Spleen (tissue), 11 donors: ENCODE measurements around the gene FZD4. TPM values are rescaled to one million over a fixed set of nuclear protein-coding genes. Genes with fewer than 3 reads are reported as not detected.

Source experiments
- DNase-seq: peaks from one replicate; pipeline ENCODE4 v3.0.0-alpha.2; 2020
- H3K27ac ChIP-seq, 8 donors: fragments of 200-600 bp; sonication (generic) in 7 of 8; 1 replicate in 4 of 8; 2 replicates in 4 of 8; pipeline versions ENCODE4 v1.5.0 to v1.8.0; 2016 to 2021; ENCODE audit warnings: inconsistent platforms in 4 of 8, mild to moderate bottlenecking in 4 of 8, moderate library complexity in 1 of 8
- H3K27me3 ChIP-seq, 7 donors: fragments of 200-600 bp; sonication (generic) in 6 of 7; replicated peaks in 1 of 7; 1 replicate in 4 of 7; 2 replicates in 3 of 7; pipeline versions ENCODE4 v1.5.0 to v1.8.0; 2016 to 2021; ENCODE audit warnings: inconsistent platforms in 3 of 7, mild to moderate bottlenecking in 1 of 7
- H3K36me3 ChIP-seq, 6 donors: fragments of 200-600 bp; sonication (generic) in 5 of 6; 1 replicate in 4 of 6; 2 replicates in 2 of 6; pipeline versions ENCODE4 v1.5.0 to v1.8.0; 2016 to 2021; ENCODE audit warnings: inconsistent platforms in 2 of 6
- H3K4me1 ChIP-seq, 6 donors: fragments of 200-600 bp; sonication (generic) in 5 of 6; 1 replicate in 3 of 6; 2 replicates in 3 of 6; pipeline versions ENCODE4 v1.5.0 to v1.8.0; 2016 to 2021; ENCODE audit warnings: inconsistent platforms in 3 of 6
- H3K4me3 ChIP-seq, 8 donors: fragments of 200-600 bp; sonication (generic) in 7 of 8; 1 replicate in 4 of 8; 2 replicates in 4 of 8; pipeline versions ENCODE4 v1.5.0 to v1.8.0; 2016 to 2021; ENCODE audit warnings: inconsistent platforms in 4 of 8, mild to moderate bottlenecking in 4 of 8, moderate library complexity in 2 of 8
- H3K9me3 ChIP-seq, 8 donors: fragments of 200-600 bp; sonication (generic) in 7 of 8; 1 replicate in 4 of 8; 2 replicates in 4 of 8; pipeline versions ENCODE4 v1.5.0 to v1.8.0; 2016 to 2021; ENCODE audit warnings: inconsistent platforms in 4 of 8
- POLR2A ChIP-seq, 3 donors: fragments of 450-650 bp; IDR thresholded peaks; one replicate each; pipeline ENCODE4 v1.5.1; 2017; ENCODE audit warnings: antibody characterized with exemption in 3 of 3, mild to moderate bottlenecking in 1 of 3
- POLR2AphosphoS5 ChIP-seq, 3 donors: sonication (generic); formaldehyde crosslinking; IDR thresholded peaks; one replicate each; pipeline ENCODE4 v1.5.1; 2017; ENCODE audit warnings: antibody characterized with exemption in 3 of 3
- WGBS, 5 donors: extraction: QIAGEN DNeasy Blood & Tissue Kit in 3 of 5; methylation state at CpG; one replicate each; pipeline versions ENCODE4 v1.1.5 to v1.1.7; 2013 to 2018; 5-methylcytosine and 5-hydroxymethylcytosine counted together
- intact Hi-C: fragments of 100-400 bp; cut with DNase I; formaldehyde crosslinking; loops from one replicate; pipeline ENCODE4 v1.15.0; 2023; ENCODE audit warnings: low total_unique reads
- polyA plus RNA-seq, 3 donors: library from polyadenylated mRNA; stranded (reverse); fragments of 200-250 nt; gene quantifications; one replicate each; pipeline ENCODE4 v1.2.1, GENCODE V29; 2013
- total RNA-seq, 7 donors: library from RNA; depleted of rRNA in 3 of 7; stranded (reverse); fragments of >200 nt in 3 of 7; fragmentation: NEBNext Ultra II Directional in 4 of 7; extraction: Animal tissue kit (Norgen Biotek cat#: 25700) in 4 of 7; gene quantifications; one replicate each; pipeline versions ENCODE4 v1.1.0 to v1.2.1, GENCODE V29; 2016 to 2021
- TF ChIP-seq, protein P1 (sequence below), 11 experiments: fragments of 200-600 bp in 7 of 11; fragments of 450-650 bp in 4 of 11; sonication (generic) in 4 of 11; IDR thresholded peaks in 8 of 11; conservative IDR thresholded peaks in 3 of 11; 1 replicate in 7 of 11; 2 replicates in 4 of 11; pipeline versions ENCODE4 v1.4.0 to v1.8.0; 2016 to 2021; ENCODE audit warnings: antibody characterized with exemption in 11 of 11, inconsistent platforms in 4 of 11, mild to moderate bottlenecking in 1 of 11
- donor health status: healthy with polysubstance abuse.
- donor health status: DM: no; HTN: no; CAD: no; lungs with moderate emphysema.
- donor health status: DM: no; HTN: no; CAD: no.
- donor health status: Bipolar disorder and iron deficiency.
- donor health status: healthy.
- donor health status: DM: no; HTN: no; CAD: no.
- donor health status: DM: yes; HTN: yes; CAD: no.

FZD4 gene
- total and polyA plus RNA-seq, 10 donors, result 3.0 to 46.7 (median 21.7) TPM

- Histone ChIP-seq H3K4me1 (peaks cover 12 to 84% (median 37%) of the 10 kb centered on the region in 6 donors), H3K36me3 (peaks cover 0 to 18% (median 0%) of the 10 kb centered on the region in 6 donors), H3K27me3 (peaks cover 0 to 35% (median 15%) of the 10 kb centered on the region in 7 donors), H3K9me3 (no peaks in the 10 kb centered on the region), H3K27ac (peak overlapping the region in 6 of 8 donors; percentile 6 to 89 (median 73)), H3K4me3 (peak overlapping the region in 6 of 8 donors; percentile 69 to 92 (median 76))
- no peak for TF ChIP-seq POLR2AphosphoS5 (IDR thresholded peaks at IDR 0.05)
- no peak for TF ChIP-seq POLR2A (IDR thresholded peaks at IDR 0.05)
- no peak for DNase-seq
- WGBS, 5 donors, result 71 to 85% (median 77%) methylated on average over 3 of the region's 3 CpGs
- intact Hi-C loops, result no loop called here
Observed at GRCh38 chr11:86951706-86952105, 3.5 kb downstream of the FZD4 start.

DNA sequence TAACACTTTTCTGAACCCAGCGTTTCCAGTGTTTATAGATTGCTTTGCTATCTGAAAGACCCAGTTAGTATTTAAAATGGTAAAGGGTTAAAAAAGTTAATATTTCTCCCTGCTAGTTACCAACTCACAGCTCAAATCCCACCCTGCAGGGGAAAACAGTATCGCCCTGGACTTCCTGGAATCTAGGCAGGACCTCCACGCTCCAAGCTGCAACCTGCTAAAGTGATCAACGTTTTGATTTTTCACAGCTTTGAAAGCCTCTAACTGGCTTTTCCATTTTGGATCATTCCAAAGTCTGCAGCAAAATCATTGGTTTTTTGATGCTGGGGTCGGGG, 4.6 kb downstream of the FZD4 start:
- TF ChIP-seq POLR2AphosphoS5 (IDR thresholded peaks at IDR 0.05) (no peak), POLR2A (IDR thresholded peaks at IDR 0.05) (no peak)
- TF ChIP-seq, protein P1, sequence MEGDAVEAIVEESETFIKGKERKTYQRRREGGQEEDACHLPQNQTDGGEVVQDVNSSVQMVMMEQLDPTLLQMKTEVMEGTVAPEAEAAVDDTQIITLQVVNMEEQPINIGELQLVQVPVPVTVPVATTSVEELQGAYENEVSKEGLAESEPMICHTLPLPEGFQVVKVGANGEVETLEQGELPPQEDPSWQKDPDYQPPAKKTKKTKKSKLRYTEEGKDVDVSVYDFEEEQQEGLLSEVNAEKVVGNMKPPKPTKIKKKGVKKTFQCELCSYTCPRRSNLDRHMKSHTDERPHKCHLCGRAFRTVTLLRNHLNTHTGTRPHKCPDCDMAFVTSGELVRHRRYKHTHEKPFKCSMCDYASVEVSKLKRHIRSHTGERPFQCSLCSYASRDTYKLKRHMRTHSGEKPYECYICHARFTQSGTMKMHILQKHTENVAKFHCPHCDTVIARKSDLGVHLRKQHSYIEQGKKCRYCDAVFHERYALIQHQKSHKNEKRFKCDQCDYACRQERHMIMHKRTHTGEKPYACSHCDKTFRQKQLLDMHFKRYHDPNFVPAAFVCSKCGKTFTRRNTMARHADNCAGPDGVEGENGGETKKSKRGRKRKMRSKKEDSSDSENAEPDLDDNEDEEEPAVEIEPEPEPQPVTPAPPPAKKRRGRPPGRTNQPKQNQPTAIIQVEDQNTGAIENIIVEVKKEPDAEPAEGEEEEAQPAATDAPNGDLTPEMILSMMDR (IDR thresholded peaks at IDR 0.05 in 8 of 11, conservative IDR thresholded peaks at IDR 0.05 in 3 of 11), result no peak
- 68 to 74% (median 69%) methylated on average over 5 of the region's 5 CpGs for WGBS, 5 donors
- Histone ChIP-seq H3K4me3 (peak overlapping the region in 4 of 8 donors; percentile 1 to 92 (median 20)), H3K9me3 (no peaks in the 10 kb centered on the region), H3K4me1 (peaks cover 12 to 74% (median 33%) of the 10 kb centered on the region in 6 donors), H3K36me3 (peaks cover 0 to 18% (median 0%) of the 10 kb centered on the region in 6 donors), H3K27ac (peak overlapping the region in 1 of 8 donors; percentile 89), H3K27me3 (peaks cover 0 to 27% (median 9%) of the 10 kb centered on the region in 7 donors)
- intact Hi-C loops, result no loop called here
- DNase-seq, result no peak

- Histone ChIP-seq H3K27ac (no peak overlapping the region), H3K4me3 (peak overlapping the region in 3 of 8 donors; percentile 16 to 92 (median 23)), H3K27me3 (peaks cover 0 to 22% (median 9%) of the 10 kb centered on the region in 7 donors), H3K36me3 (peaks cover 0 to 18% (median 0%) of the 10 kb centered on the region in 6 donors), H3K9me3 (no peaks in the 10 kb centered on the region), H3K4me1 (peaks cover 12 to 69% (median 34%) of the 10 kb centered on the region in 6 donors)
- 72 to 88% (median 78%) methylated on average over 3 of the region's 3 CpGs for WGBS, 5 donors
- intact Hi-C loops, result no loop called here
- TF ChIP-seq, protein P1 (IDR thresholded peaks at IDR 0.05 in 8 of 11, conservative IDR thresholded peaks at IDR 0.05 in 3 of 11), result no peak
- no peak for TF ChIP-seq POLR2A (IDR thresholded peaks at IDR 0.05)
- no peak for TF ChIP-seq POLR2AphosphoS5 (IDR thresholded peaks at IDR 0.05)
- DNase-seq, result no peak
Observed at GRCh38 chr11:86949995-86950660, 5.1 kb downstream of the FZD4 start.

GRCh38 chr11:86948733-86949132, 6.5 kb downstream of the FZD4 start:
- TF ChIP-seq, protein P1 (IDR thresholded peaks at IDR 0.05 in 8 of 11, conservative IDR thresholded peaks at IDR 0.05 in 3 of 11), result no peak
- TF ChIP-seq POLR2AphosphoS5 (IDR thresholded peaks at IDR 0.05), result no peak
- TF ChIP-seq POLR2A (IDR thresholded peaks at IDR 0.05), result no peak
- intact Hi-C loops, result no loop called here
- Histone ChIP-seq H3K4me1 (peaks cover 6 to 59% (median 34%) of the 10 kb centered on the region in 6 donors), H3K27ac (no peak overlapping the region), H3K4me3 (peak overlapping the region in 2 of 8 donors; percentile 3 to 9), H3K36me3 (peaks cover 0 to 18% (median 0%) of the 10 kb centered on the region in 6 donors), H3K9me3 (no peaks in the 10 kb centered on the region), H3K27me3 (peaks cover 0 to 8% (median 0%) of the 10 kb centered on the region in 7 donors)
- WGBS, 5 donors, result 77 to 91% (median 89%) methylated on average over 5 of the region's 5 CpGs
- no peak for DNase-seq
